GM03348 (cell line): ENCODE measurements around the gene ACOD1.
"Not testable (repeated sequence)": the region's sequence is repeated elsewhere in the genome, so short reads cannot be mapped to it uniquely, and the experiment has no call there.

Experiments used
- DNase-seq: peaks from one replicate; pipeline ENCODE4 v3.0.0; 2012; ENCODE audit warnings: low spot score

Gene ACOD1

GRCh38 chr13:76954538-76954937, 6.2 kb downstream of the ACOD1 start:
- no peak for DNase-seq

- DNase-seq = no peak
These were observed 6.9 kb downstream of the ACOD1 start for GRCh38 chr13:76955193-76955592.

DNA sequence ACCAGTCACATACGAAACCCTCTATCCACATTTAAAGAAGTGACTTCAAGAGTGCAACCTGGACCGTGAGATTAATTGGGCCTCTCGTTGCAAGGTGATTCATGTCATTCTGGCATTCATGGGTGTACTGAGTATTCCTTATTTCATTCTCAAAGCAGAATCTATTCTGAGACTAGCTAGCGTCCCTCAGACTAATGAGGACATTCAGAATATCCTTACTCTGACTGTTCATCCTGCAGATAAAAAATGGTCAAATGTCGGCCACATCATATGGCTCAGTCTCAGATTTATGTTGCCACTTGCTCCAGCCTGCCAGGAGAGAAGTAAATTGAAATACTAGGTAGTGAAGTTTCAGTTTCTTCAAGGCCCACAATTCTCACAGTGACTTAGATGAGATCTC, 7.3 kb downstream of the ACOD1 start:
- no peak for DNase-seq

DNA sequence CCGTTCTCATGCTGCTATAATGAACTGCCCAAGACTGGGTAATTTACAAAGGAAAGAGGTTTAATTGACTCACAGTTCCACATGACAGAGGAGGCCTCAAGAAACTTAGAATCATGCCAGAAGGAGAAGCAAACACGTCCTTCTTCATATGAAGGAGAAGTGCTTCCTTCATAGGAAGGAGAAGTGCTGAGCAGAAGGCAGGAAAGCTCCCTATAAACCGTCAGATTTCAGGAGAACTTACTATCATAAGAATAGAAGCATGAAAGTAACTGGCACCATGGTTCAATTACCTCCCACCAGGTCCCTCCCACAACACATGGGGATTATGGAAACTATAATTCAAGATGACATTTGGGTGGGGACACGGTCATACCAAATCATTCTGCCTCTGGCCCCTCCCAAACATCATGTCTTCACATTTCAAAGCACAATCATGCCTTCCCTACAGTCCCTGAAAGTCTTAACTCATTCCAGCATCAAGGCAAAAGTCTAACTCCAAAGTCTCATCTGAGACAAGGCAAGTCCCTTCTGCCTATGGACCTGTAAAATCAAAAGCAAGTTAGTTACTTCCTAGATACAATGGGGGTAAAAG, 10.6 kb downstream of the ACOD1 start:
- DNase-seq = no peak

- not testable (repeated sequence) for DNase-seq
These were observed 11.4 kb downstream of the ACOD1 start for GRCh38 chr13:76959734-76960133.

- DNase-seq = peak; percentile 30
These were observed 17.6 kb downstream of the ACOD1 start for GRCh38 chr13:76965759-76966421.

DNA sequence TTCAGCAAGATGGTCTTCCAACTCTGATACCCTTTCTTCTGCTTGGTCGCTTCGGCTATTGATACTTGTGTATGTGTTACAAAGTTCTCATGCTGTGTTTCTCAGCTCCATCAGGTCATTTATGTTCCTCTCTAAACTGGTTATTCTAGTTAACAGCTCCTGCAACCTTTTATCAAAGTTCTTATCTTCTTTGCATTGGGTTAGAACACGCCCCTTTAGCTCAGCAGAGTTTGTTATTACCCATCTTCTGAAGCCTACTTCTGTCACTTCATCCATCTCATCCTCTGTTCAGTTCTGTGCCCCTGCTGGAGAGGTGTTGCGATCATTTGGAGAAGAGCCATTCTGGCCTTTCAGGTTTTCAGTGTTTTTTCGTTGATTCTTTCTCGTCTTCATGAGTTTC, 18.7 kb downstream of the ACOD1 start:
- no peak for DNase-seq

- no peak for DNase-seq
These were observed 19.7 kb downstream of the ACOD1 start for GRCh38 chr13:76968041-76968440.

DNA sequence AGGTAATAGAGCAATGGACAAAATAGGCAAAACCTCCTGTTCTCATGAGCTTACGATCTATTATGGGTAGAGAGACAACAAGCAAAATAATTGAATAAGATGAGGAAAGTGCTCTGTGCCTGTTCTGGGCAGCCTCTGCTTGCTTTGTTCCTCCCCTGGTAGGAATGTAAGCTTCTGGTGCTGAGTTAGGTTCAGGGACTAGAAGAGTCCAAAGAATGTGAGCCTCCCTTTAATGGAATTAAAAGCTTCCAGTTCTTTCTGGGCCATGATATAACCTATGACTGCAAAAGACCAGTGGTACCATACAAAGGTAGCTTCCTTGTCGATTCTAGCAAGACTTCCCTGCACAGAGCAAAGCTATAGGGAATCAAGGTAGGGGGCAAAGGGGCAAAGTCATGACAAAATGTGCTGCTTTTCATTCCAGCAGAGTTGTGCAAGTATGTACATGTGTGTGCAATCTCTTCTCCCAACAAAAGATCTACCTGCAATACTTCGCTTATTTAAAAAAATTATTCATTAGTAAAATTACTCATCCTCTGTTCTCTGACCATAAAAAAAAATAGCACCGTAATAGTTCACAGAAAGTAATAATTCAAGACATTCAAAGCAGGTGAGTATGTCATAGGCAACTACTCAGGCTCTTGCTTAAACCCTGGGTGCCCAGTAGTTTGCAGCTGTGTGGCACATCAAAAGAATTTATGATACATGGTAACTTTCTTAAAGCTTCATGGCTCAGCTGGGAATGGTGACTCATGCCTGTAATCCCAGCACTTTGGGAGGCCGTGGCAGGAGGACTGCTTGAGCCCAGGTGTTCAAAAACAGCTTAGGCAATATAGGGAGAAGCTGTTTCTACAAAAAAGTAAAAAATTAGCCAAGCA, 21.4 kb downstream of the ACOD1 start:
- DNase-seq = peak; percentile 15

DNA sequence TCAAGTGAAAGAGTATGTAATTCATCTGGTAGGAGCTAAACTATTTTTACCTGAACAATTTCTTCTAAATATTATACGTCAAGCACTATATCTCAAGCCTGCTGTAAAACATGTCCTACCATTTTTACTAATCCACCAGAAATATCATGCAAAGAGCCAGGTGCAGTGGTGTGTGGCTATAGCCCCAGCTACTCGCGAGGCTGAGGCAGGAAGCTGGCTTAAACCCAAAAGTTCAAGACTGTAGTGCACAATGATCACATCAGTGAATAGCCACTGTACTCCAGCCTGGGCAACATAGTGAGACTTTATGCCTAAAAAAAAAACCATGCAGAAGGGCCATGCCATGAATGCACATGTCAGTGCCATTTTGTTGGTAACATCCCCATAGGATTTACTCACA, 22.9 kb downstream of the ACOD1 start:
- DNase-seq = no peak

GRCh38 chr13:76971851-76972829, 23.8 kb downstream of the ACOD1 start:
- no peak for DNase-seq

DNA sequence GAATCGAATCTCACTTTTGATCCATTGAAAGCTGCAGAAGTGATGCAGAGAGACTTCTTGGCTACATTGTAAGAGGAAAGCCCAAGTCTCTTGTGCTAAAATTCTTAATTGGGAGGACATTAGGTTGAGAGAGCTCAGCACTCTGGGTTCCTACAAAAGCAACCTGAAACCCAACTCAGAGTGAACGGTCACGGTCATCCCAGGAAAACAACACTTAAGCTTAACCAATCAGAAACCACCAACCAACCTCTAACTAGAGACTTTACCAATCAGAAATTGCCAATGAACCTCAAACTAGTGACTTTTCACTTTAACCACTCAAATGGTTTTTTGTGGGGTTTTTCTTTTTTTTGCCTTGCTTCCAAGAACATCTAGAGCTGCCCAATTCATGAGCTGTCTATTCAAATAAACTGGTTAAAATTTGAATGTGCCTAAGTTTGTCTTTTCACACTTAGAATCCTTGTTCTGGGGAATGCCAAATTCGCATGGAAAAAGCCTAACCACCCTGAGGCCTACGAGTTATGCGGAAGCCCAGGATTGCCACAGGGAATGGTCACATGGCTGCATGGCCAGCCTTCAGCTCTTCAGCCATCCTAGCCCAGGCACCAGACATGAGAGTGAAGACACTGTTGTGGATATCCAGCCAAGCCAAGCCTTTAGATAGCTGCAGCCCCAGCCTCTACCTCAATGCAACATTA, 25.8 kb downstream of the ACOD1 start:
- DNase-seq = no peak

GRCh38 chr13:76974618-76974975, 26.3 kb downstream of the ACOD1 start:
- no peak for DNase-seq

DNA sequence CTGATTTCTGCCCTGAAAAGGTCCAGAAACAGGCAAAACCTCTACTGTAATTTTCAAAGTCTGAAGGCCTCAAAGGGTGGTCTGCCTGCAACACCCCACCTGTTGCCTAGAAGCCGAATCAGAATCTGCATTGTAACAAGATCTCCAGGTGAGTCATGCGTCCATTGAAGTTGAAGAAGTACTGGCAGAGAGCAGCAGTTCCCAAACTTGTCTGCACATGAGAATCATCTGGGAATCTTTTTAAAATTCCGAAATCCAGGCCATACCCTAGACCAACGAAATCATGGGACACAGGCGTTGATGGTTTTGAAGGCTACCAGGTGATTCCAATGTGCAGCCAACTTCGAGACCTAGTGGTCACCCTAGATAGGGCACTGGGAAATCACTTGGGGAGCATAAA, 27.6 kb downstream of the ACOD1 start:
- no peak for DNase-seq

DNA sequence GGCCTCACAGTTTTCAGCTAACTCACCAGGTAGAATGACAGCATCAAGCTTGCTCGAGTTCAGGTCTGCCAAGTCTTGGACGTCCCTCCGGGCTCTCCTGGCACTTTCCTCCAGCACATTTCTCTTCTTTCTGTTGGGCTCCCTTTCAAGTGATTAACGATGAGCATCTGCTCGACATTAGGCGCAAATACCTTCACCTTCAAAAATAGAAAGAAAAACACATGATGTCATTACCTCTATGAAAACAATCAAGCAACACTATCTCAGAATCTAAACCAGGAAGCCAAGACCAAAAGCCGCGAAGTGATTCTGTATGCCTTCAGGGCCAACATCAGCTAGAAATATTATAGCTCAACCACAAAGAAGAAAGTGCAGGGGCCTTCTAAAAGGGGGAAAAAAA, 28.2 kb downstream of the ACOD1 start:
- DNase-seq = no peak

DNA sequence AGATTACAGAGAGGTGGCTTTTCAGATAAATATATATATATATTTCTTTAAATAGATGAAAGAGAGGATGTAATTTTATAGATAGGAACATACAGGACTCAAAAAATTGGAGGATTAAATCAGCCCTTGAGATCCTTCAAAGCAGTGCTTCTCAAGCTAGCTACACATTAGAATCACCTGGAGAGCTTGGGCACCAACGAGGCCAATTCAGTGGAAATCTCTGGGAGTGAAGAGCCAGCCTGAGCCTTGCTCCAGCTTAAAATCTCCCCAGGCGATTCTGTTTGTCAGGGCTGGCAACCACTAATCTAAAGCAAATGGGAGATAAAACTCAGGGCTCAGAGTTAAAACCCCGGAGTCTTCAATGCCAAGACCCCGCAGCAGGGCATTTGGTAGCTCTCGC, 28.6 kb downstream of the ACOD1 start:
- DNase-seq = no peak

GRCh38 chr13:76980075-76980718, 31.9 kb downstream of the ACOD1 start:
- DNase-seq = peak; percentile 93

GRCh38 chr13:76982061-76982460, 33.8 kb downstream of the ACOD1 start:
- no peak for DNase-seq

DNA sequence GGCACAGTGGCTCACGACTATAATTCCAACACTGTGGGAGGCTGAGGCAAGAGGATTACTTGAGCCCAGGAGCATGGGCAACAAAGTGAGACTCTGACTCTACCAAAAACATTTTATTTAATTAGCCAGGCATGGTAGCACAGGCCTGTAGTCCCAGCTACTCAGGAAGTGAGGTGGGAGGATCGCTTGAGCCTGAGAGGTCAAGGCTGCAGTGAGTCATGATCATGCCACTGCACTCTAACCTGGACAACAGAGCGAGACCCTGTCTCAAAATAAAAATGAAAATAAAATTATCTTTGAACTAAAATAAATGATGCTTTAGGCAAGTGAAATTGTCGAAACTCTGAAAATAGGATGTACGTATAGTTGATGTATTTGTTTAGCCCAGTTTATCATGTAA, 35.4 kb downstream of the ACOD1 start:
- no peak for DNase-seq

- no peak for DNase-seq
These were observed 43.1 kb downstream of the ACOD1 start for GRCh38 chr13:76991432-76991795.
